HG02943 (cell line): Measurements from ENCODE around the gene YY1AP1.
"Not testable (repeated sequence)": the region's sequence is repeated elsewhere in the genome, so short reads cannot be mapped to it uniquely, and the experiment has no call there.

Experiments
- ATAC-seq: cut with Tn5 transposase; IDR thresholded peaks from one replicate; pipeline ENCODE4 v1.9.1; 2021; ENCODE audit warnings: mild to moderate bottlenecking, low read depth, moderate library complexity; ENCODE audit not compliant: unreplicated experiment

Gene YY1AP1

GRCh38 chr1:155649676-155650075 is 38.9 kb downstream of the YY1AP1 start:
- no peak for ATAC-seq

DNA sequence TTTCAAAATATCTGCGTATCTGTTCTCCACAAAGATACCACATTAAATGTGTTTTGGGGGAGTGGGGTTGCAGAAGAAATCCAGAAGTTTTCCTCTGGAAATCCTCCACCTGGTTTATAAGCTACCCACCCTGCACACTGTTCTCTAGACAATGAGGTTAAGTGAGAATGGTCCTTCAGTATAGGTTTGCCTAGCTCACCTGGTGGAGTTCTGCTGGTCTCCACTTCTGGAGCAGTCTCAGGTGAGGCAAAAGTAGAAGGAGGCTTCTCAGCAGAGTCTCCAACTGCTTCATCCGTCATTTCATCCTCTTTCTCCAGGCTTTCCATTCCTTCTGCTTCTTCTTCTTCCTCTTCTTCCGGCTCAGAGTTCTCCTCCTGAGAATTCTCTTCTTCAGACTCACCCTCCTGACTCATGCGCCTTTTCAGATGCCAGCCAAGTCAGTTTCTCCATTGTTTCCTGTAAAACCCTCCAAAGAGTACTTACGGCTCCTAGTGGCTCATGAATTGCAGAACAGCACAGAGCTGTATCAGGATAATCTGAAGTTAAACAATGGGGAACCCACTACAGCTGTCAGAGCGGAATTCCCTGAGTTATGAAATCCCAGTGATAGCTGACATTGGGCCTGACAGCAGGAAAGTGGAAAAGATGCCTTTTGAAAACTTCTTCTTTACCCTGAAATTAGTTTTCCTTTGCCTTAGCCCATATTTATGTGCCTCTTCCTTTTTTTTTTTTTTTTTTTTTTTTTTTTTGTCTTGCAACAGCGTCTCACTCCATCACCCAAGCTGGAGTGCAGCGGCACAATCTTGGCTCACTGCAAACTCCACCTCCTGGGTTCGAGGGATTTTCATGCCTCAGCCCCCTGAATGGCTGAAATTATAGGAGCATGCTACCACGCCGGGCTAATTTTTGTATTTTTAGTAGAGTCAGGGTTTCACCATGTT is 40.1 kb downstream of the YY1AP1 start:
- no peak for ATAC-seq

DNA sequence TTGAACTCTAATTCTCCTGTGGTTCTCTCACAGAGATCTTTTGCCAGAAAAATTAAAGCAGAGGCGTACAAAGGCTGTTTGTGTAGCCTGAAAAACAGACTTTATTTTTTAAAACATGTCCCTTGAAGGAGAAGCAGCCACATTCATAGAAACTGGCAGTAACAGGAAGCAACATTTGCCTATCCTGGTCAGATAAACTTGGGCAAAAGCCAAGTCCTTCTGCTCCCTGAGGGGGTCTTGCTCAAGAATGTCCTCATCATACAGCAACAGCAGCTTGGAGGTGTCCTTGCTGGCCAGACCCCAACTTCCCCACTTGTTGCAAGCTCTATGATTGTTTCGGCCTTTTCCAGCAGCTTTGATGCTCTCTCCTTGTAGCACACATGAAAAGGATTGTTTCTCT is 42.3 kb downstream of the YY1AP1 start:
- ATAC-seq, result no peak

DNA sequence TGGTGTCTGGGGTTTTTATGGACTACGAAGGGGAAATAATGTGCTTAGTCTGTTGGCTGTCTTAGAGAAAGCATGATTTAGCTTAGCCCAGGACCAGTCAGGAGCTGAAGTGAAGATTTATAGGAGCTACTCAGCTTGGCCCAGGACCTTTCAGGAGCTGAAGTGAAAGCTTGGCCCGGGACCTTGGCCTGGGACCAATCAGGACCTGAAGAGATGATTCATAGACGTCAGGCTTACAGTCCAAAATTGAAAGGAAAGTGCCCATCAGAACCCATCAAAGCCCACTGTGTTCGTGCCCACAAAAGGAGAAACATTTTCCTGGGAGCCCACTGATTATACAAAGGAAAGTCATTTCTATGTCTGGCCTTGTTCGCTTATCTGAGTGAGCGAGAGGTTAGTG is 42.9 kb downstream of the YY1AP1 start:
- ATAC-seq, result no peak

DNA sequence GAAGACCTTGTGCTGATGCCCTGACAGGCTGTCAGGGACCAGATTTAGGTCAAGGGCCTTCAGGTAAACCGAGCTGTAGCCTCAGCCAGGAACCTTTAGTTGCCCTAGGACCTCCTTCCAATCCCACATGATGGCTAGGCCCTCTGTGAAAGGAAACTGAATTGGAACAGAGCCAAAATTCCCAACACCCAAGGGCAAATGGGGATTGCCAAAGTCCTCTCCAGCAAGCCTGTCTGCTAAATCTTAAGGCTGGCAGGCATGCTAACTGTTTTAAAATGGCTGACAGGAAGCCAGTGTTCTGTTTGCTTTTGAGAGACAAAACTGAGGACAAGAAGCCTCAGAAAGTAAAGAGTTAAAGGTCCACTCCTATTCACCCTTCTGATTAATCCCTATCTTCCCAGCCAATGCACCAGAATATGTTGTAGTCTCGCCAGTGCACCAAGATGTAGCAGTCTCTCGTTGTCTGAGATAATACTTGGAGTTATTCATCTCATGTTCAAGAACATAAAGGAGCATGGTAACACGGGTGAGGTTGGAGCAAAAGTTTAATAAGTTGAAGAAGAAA is 43.5 kb downstream of the YY1AP1 start:
- ATAC-seq, result no peak

GRCh38 chr1:155643230-155643629 is 45.3 kb downstream of the YY1AP1 start:
- no peak for ATAC-seq

DNA sequence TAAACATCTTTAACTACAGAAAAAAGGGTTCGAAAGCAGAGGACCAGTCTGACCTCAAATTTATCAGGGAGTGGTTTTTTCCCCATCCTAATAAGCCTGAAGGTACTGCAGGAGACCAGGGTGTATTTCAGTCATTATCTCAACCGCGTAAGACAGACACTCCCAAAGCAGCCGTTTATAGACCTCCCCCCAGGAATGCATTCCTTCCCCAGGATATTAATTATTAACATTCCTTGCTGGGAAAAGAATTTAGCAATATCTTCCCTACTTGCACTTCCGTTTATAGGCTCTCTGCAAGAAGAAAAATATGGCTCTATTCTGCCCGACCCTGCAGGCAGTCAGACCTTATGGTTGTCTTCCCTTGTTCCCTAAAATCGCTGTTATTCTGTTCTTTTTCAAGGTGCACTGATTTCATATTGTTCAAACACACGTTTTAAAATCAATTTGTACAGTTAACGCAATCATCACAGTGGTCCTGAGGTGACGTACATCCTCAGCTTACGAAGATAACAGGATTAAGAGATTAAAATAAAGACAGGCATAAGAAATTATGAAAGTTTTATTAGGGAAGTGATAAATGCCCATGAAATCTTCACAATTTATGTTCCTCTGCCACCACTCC is 45.9 kb downstream of the YY1AP1 start:
- not testable (repeated sequence) for ATAC-seq

DNA sequence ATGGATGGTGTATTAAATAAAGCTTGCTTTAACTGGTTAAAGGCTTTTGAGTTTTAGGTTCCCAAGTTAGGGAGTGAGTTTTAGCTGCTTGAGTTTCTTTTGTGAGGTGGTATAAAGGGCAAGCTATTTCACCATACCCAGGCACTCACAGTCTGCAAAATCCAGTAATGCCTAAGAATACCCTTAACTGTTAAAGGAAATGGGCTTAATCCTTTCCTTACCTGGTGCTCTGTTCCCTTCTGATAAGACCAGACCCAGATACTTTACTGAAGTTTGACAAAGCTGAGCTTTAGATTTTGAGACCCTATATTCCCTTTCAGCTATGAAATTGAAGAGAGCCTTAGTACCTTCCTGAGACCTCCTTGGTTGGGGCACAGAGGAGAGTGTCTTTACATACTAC is 48.2 kb downstream of the YY1AP1 start:
- no peak for ATAC-seq

GRCh38 chr1:155636397-155637153 is 52.0 kb downstream of the YY1AP1 start:
- no peak for ATAC-seq

GRCh38 chr1:155626428-155626827 is 62.1 kb downstream of the YY1AP1 start:
- ATAC-seq, result not testable (repeated sequence)

DNA sequence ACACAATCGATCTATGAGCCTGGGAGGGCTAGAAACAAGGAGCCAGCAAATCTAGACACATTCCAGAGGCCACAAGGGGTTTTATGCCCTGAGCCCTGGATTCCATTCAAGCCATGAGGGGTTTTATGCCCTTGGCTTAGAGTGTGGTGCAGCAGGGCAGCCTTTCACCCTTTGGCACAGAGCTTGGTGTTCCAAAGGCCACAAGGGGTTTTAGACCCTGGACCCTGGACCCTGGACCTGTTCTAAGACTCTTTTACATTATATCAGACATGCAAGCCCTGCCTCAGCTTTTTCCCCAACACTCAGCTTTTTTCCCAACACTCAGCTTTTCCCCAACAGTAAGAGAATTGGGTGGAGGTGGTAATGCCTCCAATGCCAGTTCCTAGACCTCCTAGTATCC is 65.2 kb downstream of the YY1AP1 start:
- no peak for ATAC-seq

- ATAC-seq, result no peak
Measured at GRCh38 chr1:155622191-155622590, 66.4 kb downstream of the YY1AP1 start.

DNA sequence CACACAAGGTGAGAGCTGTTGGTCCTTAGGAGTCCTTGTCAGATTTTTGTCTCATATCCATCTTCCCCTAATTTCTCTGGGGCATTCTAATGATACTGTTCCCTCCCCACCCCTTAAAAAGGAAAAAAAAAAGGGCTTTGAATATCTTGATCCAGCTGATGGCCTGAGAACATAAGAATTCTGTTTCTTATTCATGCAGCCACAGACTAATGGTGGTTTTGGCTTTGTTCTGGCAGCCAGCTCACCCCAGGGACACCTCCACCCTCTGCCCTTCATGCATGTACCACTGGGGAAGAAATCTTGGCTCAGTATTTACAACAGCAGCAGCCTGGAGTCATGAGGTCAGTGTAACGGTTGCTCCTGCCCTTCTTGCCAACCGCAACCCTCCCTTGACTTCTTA is 75.3 kb downstream of the YY1AP1 start:
- not testable (repeated sequence) for ATAC-seq

DNA sequence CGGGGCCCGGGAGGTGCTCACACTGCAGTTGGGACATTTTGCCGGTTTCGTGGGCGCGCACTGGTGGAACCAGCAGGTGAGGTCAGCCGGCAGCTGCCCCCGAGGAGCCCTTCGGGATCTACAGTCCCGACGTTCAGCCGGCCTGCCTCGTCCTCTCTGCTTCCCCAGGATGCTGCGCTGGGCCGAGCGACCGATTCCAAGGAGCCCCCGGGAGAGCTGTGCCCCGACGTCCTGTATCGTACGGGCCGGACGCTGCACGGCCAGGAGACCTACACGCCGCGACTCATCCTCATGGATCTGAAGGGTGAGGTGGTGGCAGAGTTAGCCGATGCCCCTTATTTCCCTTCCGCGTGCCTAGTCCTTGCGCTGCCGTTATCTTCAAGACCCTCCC is 78.3 kb downstream of the YY1AP1 start:
- ATAC-seq, result not testable (repeated sequence)

DNA sequence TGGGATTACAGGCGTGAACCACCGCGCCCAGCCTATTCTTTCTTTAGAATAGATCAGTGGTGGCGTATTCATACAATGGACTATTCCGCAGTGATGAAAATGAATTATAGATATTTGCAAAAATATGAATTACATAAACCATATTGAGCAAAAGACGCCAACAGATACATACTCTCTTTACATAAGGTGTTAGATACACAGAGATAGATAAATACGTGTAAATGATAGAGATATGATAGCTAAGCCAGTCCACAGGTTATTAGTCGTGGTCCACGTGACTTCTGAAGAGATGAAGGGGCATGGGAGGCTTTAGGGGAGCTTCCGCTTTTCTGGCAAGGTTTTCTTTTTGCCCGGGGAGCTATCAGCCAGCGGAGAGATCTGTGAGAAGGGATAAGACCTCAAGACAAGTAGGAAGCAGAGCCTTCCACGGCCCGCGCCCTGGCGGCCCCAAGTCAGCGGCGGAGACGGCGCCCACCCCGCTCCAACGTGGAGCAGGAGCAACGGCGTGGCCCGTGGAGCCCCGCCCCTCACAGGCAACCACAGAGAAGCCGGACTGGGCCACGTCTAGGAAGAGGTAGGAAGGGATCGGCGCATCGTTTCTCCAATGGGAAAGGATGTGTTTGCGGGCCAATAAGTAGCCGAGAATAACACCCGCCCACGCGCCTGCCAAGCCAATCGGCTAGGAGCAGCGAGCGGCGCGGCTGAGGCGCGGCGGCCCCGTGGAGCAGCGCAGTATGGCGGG is 78.9 kb downstream of the YY1AP1 start, which contains the start of gene MSTO1:
TSS of gene MSTO1 (plus strand) at position 704 of the 742 bp plus-strand sequence. CDS start at position 735, 31 bp downstream.
- ATAC-seq, result peak; percentile 89
